ENCODE measurements around the gene PAX3.

DNA sequence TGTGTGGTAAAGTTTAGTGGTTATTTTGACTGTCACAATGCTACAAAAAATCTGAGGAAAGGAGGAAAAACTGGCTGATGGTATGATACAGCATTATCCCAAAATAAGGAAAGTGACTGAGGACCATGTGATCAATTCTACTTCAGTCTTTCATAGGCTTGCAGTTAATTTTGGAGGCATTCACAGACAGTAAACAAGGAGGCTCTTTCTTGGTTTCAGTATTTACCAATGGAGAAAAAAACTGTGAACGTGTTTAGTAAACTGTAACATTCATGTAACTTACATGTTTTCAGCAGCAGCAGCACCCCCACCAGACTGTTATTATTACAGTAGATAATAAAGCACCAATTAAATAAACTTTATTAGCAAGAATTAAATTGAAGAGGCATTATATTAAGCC, 50.0 kb downstream of the PAX3 start:
- TF ChIP-seq EZH2 (IDR thresholded peaks at IDR 0.05; ENCODE audit: insufficient read depth, poor library complexity, severe bottlenecking): no peak
- TF ChIP-seq EZH2phosphoT487 (IDR thresholded peaks at IDR 0.05; ENCODE audit: insufficient read depth, low read depth): no peak
